Small intestine (tissue), 7 donors: ENCODE measurements around the gene TBCB. TPM values are rescaled to one million over a fixed set of nuclear protein-coding genes. Genes with fewer than 3 reads are reported as not detected.
A peak's percentile ranks its signal among the peaks of the same experiment; 100 is the strongest.
"Not testable (repeated sequence)": the region's sequence is repeated elsewhere in the genome, so short reads cannot be mapped to it uniquely, and the experiment has no call there.

Experiments used
- DNase-seq, 2 donors: peaks; one replicate each; pipeline versions ENCODE4 v3.0.0 to v3.0.0-alpha.2; 2013
- FAIRE-seq: peaks from 2 replicates; lab custom pipeline; 2012; peaks lifted over from hg19 to GRCh38; lab: Jason Lieb, UNC
- H3K27ac ChIP-seq, 3 donors: one replicate each; pipeline ENCODE4 v1.5.1; 2013; ENCODE audit warnings: low read length in 2 of 3, mild to moderate bottlenecking in 2 of 3, control low read depth in 1 of 3, inconsistent platforms in 1 of 3, low read depth in 1 of 3, moderate library complexity in 1 of 3
- H3K27me3 ChIP-seq, 3 donors: one replicate each; pipeline ENCODE4 v1.6.1; 2013; ENCODE audit warnings: low read length in 3 of 3, inconsistent platforms in 1 of 3; ENCODE audit not compliant: control insufficient read depth in 3 of 3, insufficient read depth in 3 of 3
- H3K36me3 ChIP-seq, 3 donors: one replicate each; pipeline ENCODE4 v1.6.1; 2013; ENCODE audit warnings: low read length in 3 of 3, inconsistent platforms in 1 of 3, low read depth in 1 of 3, mild to moderate bottlenecking in 1 of 3, moderate library complexity in 1 of 3; ENCODE audit not compliant: control insufficient read depth in 3 of 3, insufficient read depth in 2 of 3
- H3K4me1 ChIP-seq, 3 donors: one replicate each; pipeline ENCODE4 v1.6.1; 2013; ENCODE audit warnings: low read length in 2 of 3, inconsistent platforms in 1 of 3, low read depth in 1 of 3, mild to moderate bottlenecking in 1 of 3, moderate library complexity in 1 of 3; ENCODE audit not compliant: control insufficient read depth in 3 of 3, insufficient read depth in 2 of 3
- H3K4me3 ChIP-seq, 3 donors: one replicate each; pipeline ENCODE4 v1.5.1; 2013; ENCODE audit warnings: low read length in 3 of 3, control low read depth in 1 of 3, inconsistent platforms in 1 of 3, low read depth in 1 of 3, mild to moderate bottlenecking in 1 of 3, moderate library complexity in 1 of 3
- H3K9me3 ChIP-seq, 2 donors: one replicate each; pipeline ENCODE4 v1.6.1; 2013; ENCODE audit warnings: low read depth in 1 of 2, low read length in 1 of 2; ENCODE audit not compliant: control insufficient read depth in 2 of 2, insufficient read depth in 1 of 2
- WGBS, 3 donors: extraction: QIAGEN DNeasy Blood & Tissue Kit; methylation state at CpG; one replicate each; pipeline ENCODE4 v1.1.7; 2013; 5-methylcytosine and 5-hydroxymethylcytosine counted together
- polyA plus RNA-seq, 4 donors: library from polyadenylated mRNA; stranded (reverse) in 3 of 4; unstranded in 1 of 4; fragments of 200-250 nt in 3 of 4; fragments of 120-200 nt in 1 of 4; gene quantifications; one replicate each; pipeline versions ENCODE4 v1.2.1 to v1.2.3, GENCODE V29; 2013
- donor health status: healthy with polysubstance abuse.
- donor health status: control.
- donor health status: control.
- donor health status: Bipolar disorder and iron deficiency.
- donor health status: healthy.

The TBCB gene
- polyA plus RNA-seq, 4 donors, result 75.0 to 133 (median 113) TPM

- not testable (repeated sequence) for H3K4me1 ChIP-seq, H3K4me3 ChIP-seq, H3K36me3 ChIP-seq, FAIRE-seq, H3K9me3 ChIP-seq, H3K27me3 ChIP-seq, H3K27ac ChIP-seq, DNase-seq
- WGBS, 3 donors, result 91 to 94% (median 92%) methylated on average over 4 of the region's 4 CpGs
Measured at GRCh38 chr19:36134867-36135266, 19.6 kb downstream of the TBCB start.

GRCh38 chr19:36136964-36137686, 21.9 kb downstream of the TBCB start:
- H3K27me3 ChIP-seq, result no peaks in the 10 kb centered on the region
- H3K9me3 ChIP-seq, result peaks cover 0 to 3% of the 10 kb centered on the region in 2 donors
- peaks cover 5 to 15% (median 9%) of the 10 kb centered on the region in 3 donors for H3K4me1 ChIP-seq
- H3K36me3 ChIP-seq, result peaks cover 0 to 10% (median 2%) of the 10 kb centered on the region in 3 donors
- H3K4me3 ChIP-seq, result no peak overlapping the region
- no peak for FAIRE-seq
- H3K27ac ChIP-seq, result peak overlapping the region; percentile 38 to 92 (median 84)
- DNase-seq, result peak; percentile 39 to 94
- WGBS, 3 donors, result 36 to 55% (median 49%) methylated on average over 12 of the region's 12 CpGs

GRCh38 chr19:36139120-36139472, 23.8 kb downstream of the TBCB start:
- peaks cover 5 to 15% (median 6%) of the 10 kb centered on the region in 3 donors for H3K4me1 ChIP-seq
- peak overlapping the region; percentile 87 to 99 (median 94) for H3K27ac ChIP-seq
- H3K27me3 ChIP-seq, result no peaks in the 10 kb centered on the region
- WGBS, 3 donors, result 31 to 51% (median 49%) methylated on average over 7 of the region's 7 CpGs
- peak overlapping the region; percentile 52 to 79 (median 63) for H3K4me3 ChIP-seq
- H3K36me3 ChIP-seq, result peaks cover 4 to 24% (median 12%) of the 10 kb centered on the region in 3 donors
- H3K9me3 ChIP-seq, result peaks cover 0 to 3% of the 10 kb centered on the region in 2 donors
- FAIRE-seq (no peak), DNase-seq (no peak)

GRCh38 chr19:36139473-36140303, 24.4 kb downstream of the TBCB start, which contains the start of gene CAPNS1:
TSS of gene CAPNS1 (plus strand) at chr19:36140066. CDS start at chr19:36141012, 946 bp downstream.
- DNase-seq (peak; percentile 96 to 99), FAIRE-seq (no peak)
- 0% methylated on average over 66 to 75 of the region's 75 CpGs for WGBS, 3 donors
- Histone ChIP-seq H3K27me3 (no peaks in the 10 kb centered on the region), H3K27ac (peak within 1 kb of the TSS; percentile 87 to 99 (median 94)), H3K4me3 (peak within 1 kb of the TSS; percentile 63 to 79 (median 72)), H3K4me1 (peaks cover 5 to 15% (median 6%) of the 10 kb centered on the region in 3 donors), H3K9me3 (peaks cover 0 to 3% of the 10 kb centered on the region in 2 donors), H3K36me3 (peaks cover 5 to 28% (median 12%) of the 10 kb centered on the region in 3 donors)

GRCh38 chr19:36140304-36141038, 25.2 kb downstream of the TBCB start:
- peak overlapping the region; percentile 87 to 99 (median 94) for H3K27ac ChIP-seq
- H3K27me3 ChIP-seq, result no peaks in the 10 kb centered on the region
- 0 to 1% (median 1%) methylated on average over 30 to 31 of the region's 31 CpGs for WGBS, 3 donors
- peak overlapping the region; percentile 63 to 79 (median 72) for H3K4me3 ChIP-seq
- DNase-seq, result peak; percentile 46 to 76
- no peak for FAIRE-seq
- peaks cover 7 to 36% (median 14%) of the 10 kb centered on the region in 3 donors for H3K36me3 ChIP-seq
- peaks cover 5 to 15% (median 6%) of the 10 kb centered on the region in 3 donors for H3K4me1 ChIP-seq
- peaks cover 0 to 3% of the 10 kb centered on the region in 2 donors for H3K9me3 ChIP-seq

- Histone ChIP-seq H3K36me3 (peaks cover 11 to 44% (median 19%) of the 10 kb centered on the region in 3 donors), H3K4me3 (peak overlapping the region; percentile 63 to 79 (median 72)), H3K27ac (peak overlapping the region in 2 of 3 donors; percentile 94 to 99), H3K4me1 (peaks cover 5 to 15% (median 6%) of the 10 kb centered on the region in 3 donors), H3K9me3 (peaks cover 0 to 3% of the 10 kb centered on the region in 2 donors), H3K27me3 (no peaks in the 10 kb centered on the region)
- 20 to 42% (median 34%) methylated on average over 21 to 42 of the region's 42 CpGs for WGBS, 3 donors
- FAIRE-seq (no peak), DNase-seq (peak; percentile 88 to 93)
Measured at GRCh38 chr19:36141039-36141927, 26.0 kb downstream of the TBCB start.

- no peak for DNase-seq
- Histone ChIP-seq H3K27me3 (no peaks in the 10 kb centered on the region), H3K36me3 (peaks cover 15 to 52% (median 24%) of the 10 kb centered on the region in 3 donors), H3K27ac (no peak overlapping the region), H3K4me3 (peak overlapping the region in 1 of 3 donors; percentile 7), H3K9me3 (peaks cover 0 to 3% of the 10 kb centered on the region in 2 donors), H3K4me1 (peaks cover 5 to 11% (median 6%) of the 10 kb centered on the region in 3 donors)
- 93 to 100% (median 94%) methylated on average over 12 to 14 of the region's 14 CpGs for WGBS, 3 donors
- FAIRE-seq, result no peak
Measured at GRCh38 chr19:36142046-36142445, 26.8 kb downstream of the TBCB start.
